ENCODE measurements around the gene MYO18A.
"Not testable (repeated sequence)": the region's sequence is repeated elsewhere in the genome, so short reads cannot be mapped to it uniquely, and the experiment has no call there.

MYO18A gene

GRCh38 chr17:29207975-29208374 is 27.8 kb upstream of the MYO18A start:
- Mint-ChIP-seq H3K27me3 (peaks cover 2% of the 10 kb centered on the region), H3K4me3 (no peak overlapping the region), H3K9me3 (no peaks in the 10 kb centered on the region), H3K4me1 (ENCODE audit: low read depth) (peaks cover 51% of the 10 kb centered on the region), H3K36me3 (ENCODE audit: low read depth) (no peaks in the 10 kb centered on the region), H3K27ac (no peak overlapping the region)
- intact Hi-C loops (cut with micrococcal nuclease): no loop called here

DNA sequence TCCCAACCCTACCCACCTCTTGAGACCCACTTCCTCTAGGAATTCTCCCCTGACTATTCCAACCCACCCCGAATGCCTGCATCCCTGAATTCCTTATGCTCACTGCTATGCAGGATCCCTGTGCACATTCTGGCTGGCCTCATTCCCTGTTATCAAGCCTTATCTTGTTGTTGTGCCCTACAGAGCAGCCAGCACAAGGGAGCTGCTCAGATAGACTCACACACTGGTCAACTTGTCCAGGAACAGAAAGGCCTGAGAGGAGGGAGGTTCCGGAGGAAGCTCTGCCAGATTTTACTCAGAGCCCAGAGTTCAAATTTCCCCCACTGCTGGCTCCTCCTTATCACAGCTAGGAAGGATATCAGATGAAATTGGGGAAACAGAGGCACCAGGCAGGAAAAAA is 24.8 kb upstream of the MYO18A start:
- intact Hi-C loops (cut with micrococcal nuclease): no loop called here
- no peak overlapping the region for H3K4me3 Mint-ChIP-seq

GRCh38 chr17:29204068-29204804 is 24.0 kb upstream of the MYO18A start:
- H3K36me3 Mint-ChIP-seq (ENCODE audit: low read depth); H3K27me3 Mint-ChIP-seq; H3K9me3 Mint-ChIP-seq; H3K4me3 Mint-ChIP-seq; intact Hi-C loops (cut with micrococcal nuclease): not testable (repeated sequence)
- H3K4me1 Mint-ChIP-seq (ENCODE audit: low read depth): peaks cover 44% of the 10 kb centered on the region
- H3K27ac Mint-ChIP-seq: peak overlapping the region; percentile 53

More for the DNA sequence above, 24.8 kb upstream of the MYO18A start:
- Mint-ChIP-seq H3K36me3 (ENCODE audit: low read depth) (no peaks in the 10 kb centered on the region), H3K27ac (peak overlapping the region; percentile 53), H3K9me3 (no peaks in the 10 kb centered on the region), H3K4me1 (ENCODE audit: low read depth) (peaks cover 41% of the 10 kb centered on the region), H3K27me3 (peaks cover 2% of the 10 kb centered on the region)

GRCh38 chr17:29197516-29198272 is 17.5 kb upstream of the MYO18A start:
- Mint-ChIP-seq H3K27me3 (no peaks in the 10 kb centered on the region), H3K4me3 (no peak overlapping the region), H3K36me3 (ENCODE audit: low read depth) (no peaks in the 10 kb centered on the region), H3K9me3 (no peaks in the 10 kb centered on the region), H3K4me1 (ENCODE audit: low read depth) (peaks cover 70% of the 10 kb centered on the region), H3K27ac (peak overlapping the region; percentile 87)
- intact Hi-C loops (cut with micrococcal nuclease): no loop called here

GRCh38 chr17:29196769-29197515 is 16.7 kb upstream of the MYO18A start:
- H3K27ac Mint-ChIP-seq: peak overlapping the region; percentile 87
- H3K27me3 Mint-ChIP-seq: no peaks in the 10 kb centered on the region
- no peak overlapping the region for H3K4me3 Mint-ChIP-seq
- intact Hi-C loops (cut with micrococcal nuclease): no loop called here
- no peaks in the 10 kb centered on the region for H3K36me3 Mint-ChIP-seq (ENCODE audit: low read depth)
- H3K9me3 Mint-ChIP-seq: no peaks in the 10 kb centered on the region
- H3K4me1 Mint-ChIP-seq (ENCODE audit: low read depth): peaks cover 73% of the 10 kb centered on the region

DNA sequence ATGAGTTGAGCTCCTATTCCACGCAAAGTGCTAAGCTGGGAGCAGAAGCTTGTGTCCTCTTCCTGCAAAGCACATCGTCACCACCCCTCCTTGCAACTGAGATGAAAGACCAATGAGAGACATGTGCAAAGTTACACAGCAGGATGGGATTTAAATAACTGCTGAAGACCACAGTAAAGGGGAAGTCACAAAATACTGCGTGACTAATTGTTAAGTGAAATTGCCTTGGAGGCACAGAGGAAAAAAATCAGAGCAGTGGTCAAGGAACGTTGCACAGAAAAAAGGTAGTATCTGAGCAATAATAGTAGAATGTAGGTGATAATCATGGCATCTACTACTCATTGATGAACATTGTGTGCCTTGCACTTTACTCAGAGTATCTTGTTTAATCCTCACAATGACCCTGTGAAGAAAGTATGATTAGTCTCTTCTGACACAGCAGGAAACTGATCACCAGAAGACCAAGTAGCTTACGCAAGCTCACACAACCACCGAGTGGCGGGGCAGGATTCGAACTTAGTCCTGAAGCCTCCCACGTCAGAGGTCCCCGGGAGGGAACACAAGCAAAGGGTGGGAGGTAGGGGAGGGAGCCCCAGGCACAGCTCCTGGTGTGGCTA is 15.4 kb upstream of the MYO18A start:
- H3K4me3 Mint-ChIP-seq: peak overlapping the region; percentile 52
- H3K4me1 Mint-ChIP-seq (ENCODE audit: low read depth): peaks cover 78% of the 10 kb centered on the region
- no peaks in the 10 kb centered on the region for H3K9me3 Mint-ChIP-seq
- H3K27me3 Mint-ChIP-seq: no peaks in the 10 kb centered on the region
- intact Hi-C loops (cut with micrococcal nuclease): no loop called here
- peak overlapping the region; percentile 87 for H3K27ac Mint-ChIP-seq
- no peaks in the 10 kb centered on the region for H3K36me3 Mint-ChIP-seq (ENCODE audit: low read depth)

- Mint-ChIP-seq H3K36me3 (ENCODE audit: low read depth) (no peaks in the 10 kb centered on the region), H3K27ac (peak overlapping the region; percentile 87), H3K4me1 (ENCODE audit: low read depth) (peaks cover 69% of the 10 kb centered on the region), H3K27me3 (no peaks in the 10 kb centered on the region), H3K9me3 (no peaks in the 10 kb centered on the region), H3K4me3 (no peak overlapping the region)
- intact Hi-C loops (cut with micrococcal nuclease): no loop called here
Observed at GRCh38 chr17:29194669-29195068, 14.5 kb upstream of the MYO18A start.

- Mint-ChIP-seq H3K36me3 (ENCODE audit: low read depth) (no peaks in the 10 kb centered on the region), H3K27ac (no peak overlapping the region), H3K4me3 (no peak overlapping the region), H3K27me3 (no peaks in the 10 kb centered on the region), H3K9me3 (no peaks in the 10 kb centered on the region), H3K4me1 (ENCODE audit: low read depth) (peaks cover 61% of the 10 kb centered on the region)
- intact Hi-C loops (cut with micrococcal nuclease): no loop called here
Observed at GRCh38 chr17:29193146-29193545, 12.9 kb upstream of the MYO18A start.

GRCh38 chr17:29190592-29191207 is 10.5 kb upstream of the MYO18A start:
- intact Hi-C loops (cut with micrococcal nuclease): no loop called here
- Mint-ChIP-seq H3K4me1 (ENCODE audit: low read depth) (peaks cover 36% of the 10 kb centered on the region), H3K4me3 (no peak overlapping the region), H3K36me3 (ENCODE audit: low read depth) (no peaks in the 10 kb centered on the region), H3K27me3 (no peaks in the 10 kb centered on the region), H3K27ac (peak overlapping the region; percentile 10), H3K9me3 (no peaks in the 10 kb centered on the region)

GRCh38 chr17:29190039-29190438 is 9.8 kb upstream of the MYO18A start:
- Mint-ChIP-seq H3K27me3 (no peaks in the 10 kb centered on the region), H3K36me3 (ENCODE audit: low read depth) (no peaks in the 10 kb centered on the region), H3K27ac (no peak overlapping the region), H3K4me1 (ENCODE audit: low read depth) (peaks cover 36% of the 10 kb centered on the region), H3K4me3 (no peak overlapping the region), H3K9me3 (no peaks in the 10 kb centered on the region)
- intact Hi-C loops (cut with micrococcal nuclease): no loop called here

- peaks cover 35% of the 10 kb centered on the region for H3K4me1 Mint-ChIP-seq (ENCODE audit: low read depth)
- no peaks in the 10 kb centered on the region for H3K9me3 Mint-ChIP-seq
- H3K4me3 Mint-ChIP-seq: no peak overlapping the region
- H3K27me3 Mint-ChIP-seq: no peaks in the 10 kb centered on the region
- no peak overlapping the region for H3K27ac Mint-ChIP-seq
- intact Hi-C loops (cut with micrococcal nuclease): no loop called here
- H3K36me3 Mint-ChIP-seq (ENCODE audit: low read depth): no peaks in the 10 kb centered on the region
Observed at GRCh38 chr17:29189355-29189754, 9.2 kb upstream of the MYO18A start.

DNA sequence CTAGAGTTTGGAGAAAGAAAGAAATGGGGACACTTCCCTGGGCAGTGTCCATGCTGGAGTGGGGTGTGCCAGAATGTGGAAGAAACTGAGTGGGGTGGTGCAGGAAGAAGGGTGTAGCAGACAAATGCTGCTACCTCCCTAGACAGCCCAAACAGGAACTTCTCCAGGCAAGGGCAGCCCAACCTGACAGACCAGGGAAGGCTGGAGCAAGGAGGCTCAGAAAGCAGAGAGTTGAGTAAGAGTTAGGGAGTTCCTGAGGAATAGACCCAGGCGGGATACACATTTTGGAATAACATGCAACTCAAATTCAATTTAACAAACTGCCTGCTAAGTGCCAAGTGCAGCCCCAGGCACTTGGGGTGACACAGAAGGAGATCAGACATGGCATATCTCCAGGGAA is 1.0 kb upstream of the MYO18A start:
- intact Hi-C loops (cut with micrococcal nuclease): no loop called here
- Mint-ChIP-seq H3K27me3 (peaks cover 11% of the 10 kb centered on the region), H3K9me3 (no peaks in the 10 kb centered on the region), H3K27ac (peak overlapping the region; percentile 84), H3K4me3 (peak overlapping the region; percentile 72), H3K36me3 (ENCODE audit: low read depth) (peaks cover 7% of the 10 kb centered on the region), H3K4me1 (ENCODE audit: low read depth) (peaks cover 58% of the 10 kb centered on the region)

GRCh38 chr17:29180788-29181160 is 576 bp upstream of the MYO18A start:
- H3K36me3 Mint-ChIP-seq (ENCODE audit: low read depth): peaks cover 7% of the 10 kb centered on the region
- no peaks in the 10 kb centered on the region for H3K9me3 Mint-ChIP-seq
- intact Hi-C loops (cut with micrococcal nuclease): loop anchor here (1.0 kb wide), 1 partner anchor 31 kb away; no protein-coding TSS in a partner anchor
- H3K27ac Mint-ChIP-seq: peak overlapping the region; percentile 84
- peaks cover 62% of the 10 kb centered on the region for H3K4me1 Mint-ChIP-seq (ENCODE audit: low read depth)
- peak overlapping the region; percentile 72 for H3K4me3 Mint-ChIP-seq
- peaks cover 11% of the 10 kb centered on the region for H3K27me3 Mint-ChIP-seq
